Erythroblast (primary cell): ENCODE data around the gene BCO1.

Experiments used
- GATA1 ChIP-seq: IDR thresholded peaks from 2 replicates; pipeline ENCODE4 v1.6.1; 2011; ENCODE audit warnings: low read depth, mild to moderate bottlenecking, control low read depth, low read length, moderate library complexity
- POLR2A ChIP-seq: IDR thresholded peaks from 2 replicates; pipeline ENCODE4 v1.6.1; 2011; ENCODE audit warnings: mild to moderate bottlenecking, low read length

DNA sequence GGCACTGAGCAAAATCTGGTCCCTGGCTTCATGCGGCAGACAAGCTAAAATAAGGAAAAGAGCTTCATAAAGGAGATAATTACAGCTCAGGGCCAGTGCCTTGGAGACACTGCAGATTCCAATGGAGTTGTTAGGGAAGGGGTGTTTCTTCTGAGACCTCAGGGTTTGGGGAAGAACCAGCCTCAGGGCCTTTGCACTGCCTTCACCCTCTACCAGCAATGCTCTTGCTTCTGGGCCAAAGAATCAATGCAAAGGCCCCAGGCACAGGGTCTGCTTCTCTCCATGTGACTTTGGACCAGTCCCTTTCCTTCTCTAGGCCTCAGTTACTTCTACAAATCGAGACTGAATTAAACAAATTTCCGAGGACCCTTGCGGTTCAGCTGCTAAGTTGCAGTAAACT is 40.0 kb downstream of the BCO1 start:
- no peak for TF ChIP-seq POLR2A
- TF ChIP-seq GATA1, result no peak
